Renal cortex interstitium (tissue), 15 donors: ENCODE results near the gene TRIM17. TPM values are rescaled to one million over a fixed set of nuclear protein-coding genes. Genes with fewer than 3 reads are reported as not detected.

Source experiments
- DNase-seq, 11 donors: peaks; one replicate each; pipeline ENCODE4 v3.0.0-alpha.2; 2013; ENCODE audit warnings: low read depth in 9 of 11, low spot score in 4 of 11; ENCODE audit errors: extremely low read depth in 1 of 11
- long read RNA-seq, 16 experiments: transcript quantifications; one replicate each; lab custom pipeline, GENCODE V29; 2026
- polyA plus RNA-seq, 3 donors: library from polyadenylated mRNA; unstranded; fragments of 120-200 nt; gene quantifications; one replicate each; pipeline ENCODE4 v1.2.1, GENCODE V29; 2013; ENCODE audit not compliant: insufficient read length in 3 of 3

Gene TRIM17, protein sequence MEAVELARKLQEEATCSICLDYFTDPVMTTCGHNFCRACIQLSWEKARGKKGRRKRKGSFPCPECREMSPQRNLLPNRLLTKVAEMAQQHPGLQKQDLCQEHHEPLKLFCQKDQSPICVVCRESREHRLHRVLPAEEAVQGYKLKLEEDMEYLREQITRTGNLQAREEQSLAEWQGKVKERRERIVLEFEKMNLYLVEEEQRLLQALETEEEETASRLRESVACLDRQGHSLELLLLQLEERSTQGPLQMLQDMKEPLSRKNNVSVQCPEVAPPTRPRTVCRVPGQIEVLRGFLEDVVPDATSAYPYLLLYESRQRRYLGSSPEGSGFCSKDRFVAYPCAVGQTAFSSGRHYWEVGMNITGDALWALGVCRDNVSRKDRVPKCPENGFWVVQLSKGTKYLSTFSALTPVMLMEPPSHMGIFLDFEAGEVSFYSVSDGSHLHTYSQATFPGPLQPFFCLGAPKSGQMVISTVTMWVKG
- polyA plus RNA-seq, result 10 to 100 TPM in 1 of 3 donors, 1 to 10 TPM in 2; 8.6 to 12.3 (median 9.4) TPM
- long read RNA-seq, donor 1, result 0 reads
- long read RNA-seq, donor 2, result 0 reads
- long read RNA-seq, donor 3, result 0 reads
- long read RNA-seq, donor 4, partial matches to known transcripts, result 0 of 1 reads
- long read RNA-seq, donor 4, other reads (novel, unspliced or antisense), result 0 of 1 reads
- long read RNA-seq, donor 5, result 0 reads
- long read RNA-seq, donor 6, result 0 reads
- long read RNA-seq, donor 7, result 0 reads
- long read RNA-seq, donor 8, partial matches to known transcripts, result 0 of 1 reads
- long read RNA-seq, donor 8, other reads (novel, unspliced or antisense), result 0 of 1 reads
- long read RNA-seq, donor 9, partial matches to known transcripts, result 0 of 1 reads
- long read RNA-seq, donor 9, other reads (novel, unspliced or antisense), result 0 of 1 reads
- long read RNA-seq, donor 10, result 0 reads
- long read RNA-seq, donor 11, partial matches to known transcripts, result 0 of 1 reads
- long read RNA-seq, donor 11, other reads (novel, unspliced or antisense), result 0 of 1 reads
- long read RNA-seq, donor 12, result 0 reads
- long read RNA-seq, donor 13, result 0 reads
- long read RNA-seq, donor 14, result 0 reads
- long read RNA-seq, donor 15, result 0 reads
- long read RNA-seq, donor 16, result 0 reads

DNA sequence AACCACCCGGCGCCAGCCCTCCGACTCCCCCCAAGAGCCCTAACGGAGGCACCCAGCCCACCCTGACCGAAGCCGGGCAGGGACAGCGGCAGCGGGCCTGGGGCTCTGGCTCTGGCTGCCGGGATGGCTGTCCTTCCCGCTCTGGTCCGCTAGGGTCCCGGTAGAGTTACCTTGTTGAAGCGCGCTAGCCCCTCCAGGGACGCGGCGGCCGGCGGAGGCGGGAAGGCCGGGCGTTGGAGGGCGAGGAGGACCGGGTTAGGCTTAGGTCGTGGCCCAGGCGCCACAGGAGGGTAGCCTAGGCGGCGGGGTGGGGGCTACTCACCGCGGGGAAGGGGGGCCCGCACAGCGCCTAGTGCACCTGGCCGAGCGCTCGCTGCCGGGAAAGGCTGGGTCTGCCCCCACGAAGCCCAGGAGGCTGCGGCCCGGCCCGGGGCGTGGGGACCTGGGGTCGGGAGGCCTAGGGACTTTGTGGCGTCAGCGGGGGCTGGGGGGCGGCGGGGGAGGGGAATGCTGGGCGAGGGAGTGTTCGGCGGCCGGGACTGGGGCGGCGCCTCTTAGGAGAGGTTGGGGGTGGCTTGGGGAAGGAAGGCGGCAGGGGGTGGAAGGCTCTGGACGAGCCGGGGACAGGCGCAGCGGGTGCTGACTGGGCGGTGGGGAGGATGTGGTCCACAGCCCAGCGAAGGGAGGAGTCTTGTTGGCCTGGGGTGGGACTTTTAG, at the start of gene TRIM17:
TRIM17 (minus strand) TSS at position 645 of the 717 bp plus-strand sequence. CDS start 1,789 bp downstream, outside the sequence.
- peak in 3 of 11 donors; percentile 49 to 55 (median 52) for DNase-seq

DNA sequence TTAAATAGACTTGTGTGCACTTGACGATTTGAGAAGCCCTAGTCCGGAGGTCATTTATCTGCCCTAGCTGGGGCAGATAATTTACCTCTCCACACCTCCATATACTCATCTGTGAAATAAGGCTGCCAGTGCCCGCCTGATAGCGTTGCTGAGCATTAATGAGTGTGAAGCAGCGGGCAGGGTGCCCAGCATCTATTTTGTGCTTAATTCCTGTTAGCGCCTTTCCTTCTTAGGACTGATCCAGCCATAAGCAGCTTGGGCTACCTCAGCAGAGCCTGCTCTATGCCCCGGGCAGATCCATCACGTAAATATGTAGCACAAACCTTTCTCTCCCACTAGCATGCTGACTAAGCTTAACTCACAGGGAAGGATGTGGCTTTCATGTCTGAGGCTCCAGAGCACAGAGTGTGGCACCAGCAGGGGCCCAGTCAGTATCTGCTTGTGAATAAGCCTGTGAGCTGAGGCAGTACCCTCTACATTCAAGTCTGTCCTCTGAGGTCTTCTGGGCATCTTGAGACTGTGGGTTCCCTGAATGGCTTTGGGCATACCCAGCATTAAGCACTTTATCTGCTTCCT, 49.0 kb upstream of the TRIM17 start:
- no peak for DNase-seq

DNA sequence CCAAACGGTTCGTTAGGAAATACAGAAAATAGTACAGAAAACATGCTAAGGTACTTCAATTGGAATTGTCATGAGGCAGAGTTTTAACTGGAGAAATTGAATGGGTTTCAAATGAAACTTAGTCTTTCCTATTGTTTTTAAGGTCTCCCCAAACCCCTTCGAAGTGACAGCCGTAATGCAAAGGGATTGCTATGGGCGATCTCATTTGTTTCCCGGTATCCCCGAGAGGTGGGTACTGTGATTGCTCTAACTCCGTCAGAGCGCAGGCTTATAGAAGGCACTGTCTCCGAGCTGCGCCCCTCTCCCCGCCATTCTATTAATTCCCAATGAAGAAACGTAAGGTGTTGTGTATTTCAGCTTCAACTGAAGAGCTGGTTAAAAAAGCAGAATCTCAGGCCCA, 48.5 kb upstream of the TRIM17 start:
- no peak for DNase-seq

DNA sequence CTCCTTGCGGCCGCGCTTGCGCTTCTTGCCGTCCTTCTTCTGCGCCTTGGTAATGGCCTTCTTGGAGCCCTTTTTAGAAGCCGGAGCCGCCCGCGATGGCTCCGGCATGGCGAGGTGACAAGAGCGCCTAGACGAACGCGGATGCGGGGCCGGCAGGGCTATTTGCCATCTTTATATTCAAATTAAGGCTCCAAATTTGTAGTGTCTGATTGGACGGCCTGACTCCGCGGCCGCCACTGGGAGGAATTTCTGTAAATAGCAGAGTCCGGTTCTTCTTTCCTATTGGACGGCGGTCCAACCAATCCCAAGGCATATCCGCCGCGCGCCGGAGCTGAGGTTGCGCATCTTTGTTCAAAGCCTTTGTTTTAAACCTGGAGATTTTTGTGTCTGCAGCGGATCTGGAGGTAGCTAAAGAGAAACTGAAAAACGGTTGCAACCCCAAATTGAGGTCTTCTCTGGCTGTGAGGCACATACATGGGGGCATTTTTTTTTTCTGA, 47.9 kb upstream of the TRIM17 start:
- DNase-seq, result peak in 8 of 11 donors; percentile 66 to 88 (median 84)

DNA sequence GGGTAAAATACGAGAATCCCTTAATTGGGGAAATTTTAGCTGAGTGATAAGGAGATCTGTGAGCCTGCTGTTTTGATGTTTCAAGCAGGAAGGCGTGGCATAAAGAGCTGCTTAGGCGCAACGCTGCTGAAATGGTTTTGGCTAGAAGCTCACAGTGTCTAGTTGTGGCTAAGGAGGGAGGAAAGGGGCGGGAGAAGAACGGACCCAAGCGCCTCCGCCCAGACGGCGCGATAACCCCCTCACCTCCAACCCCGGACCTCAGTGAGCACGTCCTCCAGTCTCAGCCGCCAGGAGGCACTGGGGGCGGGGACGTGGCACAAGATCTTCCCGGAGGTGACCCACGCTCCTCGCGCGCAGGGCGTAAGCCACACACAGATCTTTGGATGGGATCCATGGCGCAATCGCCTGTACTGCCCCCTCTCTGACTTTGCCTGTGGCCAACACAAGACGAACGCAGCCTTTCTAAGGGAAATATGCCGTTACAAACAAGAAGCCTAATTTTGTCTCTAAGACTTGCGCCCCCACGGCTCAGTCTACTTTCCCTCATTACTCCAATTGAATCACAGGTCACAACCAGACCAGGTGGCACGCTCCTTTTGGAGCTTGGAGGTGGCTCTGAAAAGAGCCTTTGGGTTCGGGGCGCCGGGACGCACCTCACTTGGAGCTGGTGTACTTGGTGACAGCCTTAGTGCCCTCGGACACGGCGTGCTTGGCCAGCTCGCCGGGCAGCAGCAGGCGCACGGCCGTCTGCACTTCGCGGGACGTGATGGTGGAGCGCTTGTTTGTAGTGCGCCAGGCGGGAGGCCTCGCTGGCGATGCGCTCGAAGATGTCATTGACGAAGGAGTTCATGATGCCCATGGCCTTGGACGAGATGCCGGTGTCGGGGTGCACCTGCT, 47.1 kb upstream of the TRIM17 start:
- DNase-seq, result no peak

DNA sequence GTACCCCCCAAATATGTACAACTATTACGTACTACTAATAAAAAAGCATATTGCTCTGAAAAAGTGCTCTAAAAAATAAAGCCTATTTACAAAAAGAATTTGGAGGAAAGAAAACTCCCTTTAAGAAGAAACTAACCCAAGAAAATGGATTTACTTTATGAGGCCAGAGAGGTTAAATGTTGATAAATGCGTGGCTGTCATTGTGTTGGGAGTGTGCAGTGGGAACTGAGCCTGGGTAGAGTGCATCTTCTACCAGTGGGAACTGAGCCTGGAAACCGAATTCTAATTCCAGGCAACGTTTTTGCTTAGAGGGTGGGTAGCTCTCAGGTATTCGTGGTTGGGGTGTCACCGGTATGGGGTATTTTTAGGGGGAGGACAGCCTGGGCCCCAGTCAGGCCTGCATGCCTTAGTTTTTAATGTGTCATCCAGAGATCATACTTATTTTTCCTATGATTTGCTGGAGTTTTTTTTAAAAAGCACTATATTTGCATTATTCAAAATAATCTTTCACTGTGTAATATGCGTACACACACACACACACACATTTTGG, 46.4 kb upstream of the TRIM17 start:
- DNase-seq, result no peak

DNA sequence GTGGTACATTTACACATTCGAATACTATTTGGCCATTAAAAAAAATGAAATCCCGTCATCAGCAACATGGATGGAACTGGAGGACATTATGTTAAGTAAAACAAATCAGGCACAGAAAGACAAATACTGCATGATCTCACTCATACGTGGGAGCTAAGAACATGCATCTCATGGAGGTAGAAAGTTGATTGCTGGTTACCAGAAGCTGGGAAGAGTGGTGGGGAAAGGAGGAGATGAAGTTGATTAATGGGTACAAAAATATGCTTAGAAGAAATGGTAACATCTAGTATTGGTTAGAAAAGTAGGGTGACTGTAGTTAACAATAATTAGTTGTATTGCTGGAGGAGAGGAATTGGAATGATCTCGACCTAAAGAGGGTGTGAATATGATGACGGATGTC, 45.9 kb upstream of the TRIM17 start:
- no peak for DNase-seq

DNA sequence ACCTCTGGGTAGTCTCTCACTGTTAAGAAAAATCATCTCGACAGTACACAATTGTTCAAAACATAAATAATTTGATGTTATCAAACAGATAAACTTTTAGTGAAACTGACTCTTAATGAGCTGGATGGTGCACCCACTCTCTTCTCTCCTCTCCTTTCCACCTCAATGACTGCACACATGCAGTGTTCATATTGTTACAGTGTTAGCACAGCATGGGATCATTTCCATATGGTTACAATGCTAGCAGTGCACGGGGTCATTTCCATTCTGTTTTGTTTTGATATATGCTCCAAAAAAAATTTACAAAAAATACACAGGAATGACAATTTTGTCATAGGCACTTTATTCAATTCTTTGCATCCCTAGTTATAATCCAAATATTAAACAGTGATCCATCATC, 44.2 kb upstream of the TRIM17 start:
- DNase-seq, result no peak

DNA sequence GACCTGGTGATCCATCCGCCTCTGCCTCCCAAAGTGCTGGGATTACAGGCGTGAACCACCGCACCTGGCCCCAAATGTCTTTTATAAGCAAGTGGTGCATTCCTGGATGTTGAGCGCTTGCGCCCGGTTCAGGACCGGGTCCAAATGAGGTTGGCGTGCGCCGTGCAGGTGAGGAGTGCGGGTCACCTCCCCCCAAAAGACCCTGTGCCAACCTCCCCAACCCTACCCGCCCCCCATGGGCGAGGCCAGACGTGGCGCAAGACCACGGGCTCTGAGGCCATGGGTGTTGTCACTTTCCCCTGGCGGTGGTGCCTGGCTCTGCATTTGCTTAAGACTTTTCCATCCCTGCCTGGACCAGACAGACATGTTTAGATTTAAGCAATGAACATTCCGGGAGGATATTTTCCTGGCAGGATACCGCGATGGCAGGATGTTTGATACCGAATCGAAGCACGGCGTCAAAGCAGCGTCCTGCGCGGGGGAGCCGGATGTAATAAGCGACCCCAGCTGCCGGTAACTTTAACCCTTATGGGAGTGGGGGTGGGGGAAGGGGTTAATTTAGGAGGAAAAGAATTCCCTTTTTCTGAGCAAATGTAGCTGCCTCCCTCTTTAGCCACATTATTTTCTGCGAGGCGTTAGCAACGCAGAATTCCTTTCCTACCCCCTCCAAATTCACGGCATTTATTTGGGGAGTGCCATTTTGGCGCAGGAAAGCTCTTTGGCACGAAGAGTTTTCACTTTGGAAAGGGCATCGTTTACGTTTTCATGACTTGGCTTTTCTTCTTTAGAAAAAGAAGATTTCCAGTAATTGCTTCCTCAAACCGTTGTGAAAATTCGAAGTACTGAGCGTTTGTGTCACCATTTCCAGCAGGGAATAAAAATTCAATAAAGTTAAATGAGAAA, 42.7 kb upstream of the TRIM17 start:
- DNase-seq, result peak in 7 of 11 donors; percentile 53 to 78 (median 71)

DNA sequence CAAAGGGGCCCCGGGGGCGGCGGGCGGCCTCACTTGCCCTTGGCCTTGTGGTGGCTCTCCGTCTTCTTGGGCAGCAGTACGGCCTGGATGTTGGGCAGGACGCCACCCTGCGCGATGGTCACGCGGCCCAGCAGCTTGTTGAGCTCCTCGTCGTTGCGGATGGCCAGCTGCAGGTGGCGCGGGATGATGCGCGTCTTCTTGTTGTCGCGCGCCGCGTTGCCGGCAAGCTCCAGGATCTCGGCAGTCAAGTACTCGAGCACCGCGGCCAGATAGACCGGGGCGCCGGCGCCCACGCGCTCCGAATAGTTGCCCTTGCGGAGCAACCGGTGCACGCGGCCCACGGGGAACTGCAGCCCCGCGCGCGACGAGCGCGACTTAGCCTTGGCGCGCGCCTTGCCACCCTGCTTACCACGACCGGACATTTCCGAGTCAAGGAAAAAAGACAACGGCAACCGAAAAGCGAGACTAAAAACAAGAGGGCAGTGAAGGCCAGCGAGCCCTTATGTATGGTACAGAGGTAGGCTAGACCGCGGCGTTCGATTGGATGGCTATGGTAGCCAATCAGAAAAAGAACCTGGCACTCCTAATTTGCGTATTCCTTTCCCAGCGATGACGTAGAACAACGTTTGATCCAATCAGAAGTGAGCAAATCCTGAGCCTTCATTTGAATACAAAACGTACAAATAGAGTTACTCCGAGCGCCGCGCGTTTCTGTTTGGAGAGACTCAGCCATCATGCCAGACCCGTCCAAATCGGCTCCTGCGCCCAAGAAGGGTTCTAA, 40.9 kb upstream of the TRIM17 start:
- DNase-seq, result peak; percentile 93 to 99 (median 98)

DNA sequence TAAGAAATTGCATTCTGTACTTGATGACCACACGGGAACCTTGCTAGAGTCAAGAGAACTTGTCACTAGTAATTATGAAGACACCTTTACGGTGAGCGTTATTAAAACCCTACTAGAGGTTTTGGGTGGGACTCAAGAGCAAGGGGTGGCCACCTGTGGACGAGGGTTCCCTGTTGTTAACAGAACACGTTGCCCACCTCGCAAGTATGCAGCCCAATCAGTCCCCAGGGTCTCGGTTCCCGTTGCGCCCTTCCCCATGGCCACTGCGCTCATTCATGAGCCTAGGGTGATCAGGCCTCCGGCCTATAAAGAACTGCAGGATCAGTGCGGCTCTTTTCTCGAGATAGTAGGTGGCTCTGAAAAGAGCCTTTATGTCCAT, 40.3 kb upstream of the TRIM17 start:
- DNase-seq, result no peak

DNA sequence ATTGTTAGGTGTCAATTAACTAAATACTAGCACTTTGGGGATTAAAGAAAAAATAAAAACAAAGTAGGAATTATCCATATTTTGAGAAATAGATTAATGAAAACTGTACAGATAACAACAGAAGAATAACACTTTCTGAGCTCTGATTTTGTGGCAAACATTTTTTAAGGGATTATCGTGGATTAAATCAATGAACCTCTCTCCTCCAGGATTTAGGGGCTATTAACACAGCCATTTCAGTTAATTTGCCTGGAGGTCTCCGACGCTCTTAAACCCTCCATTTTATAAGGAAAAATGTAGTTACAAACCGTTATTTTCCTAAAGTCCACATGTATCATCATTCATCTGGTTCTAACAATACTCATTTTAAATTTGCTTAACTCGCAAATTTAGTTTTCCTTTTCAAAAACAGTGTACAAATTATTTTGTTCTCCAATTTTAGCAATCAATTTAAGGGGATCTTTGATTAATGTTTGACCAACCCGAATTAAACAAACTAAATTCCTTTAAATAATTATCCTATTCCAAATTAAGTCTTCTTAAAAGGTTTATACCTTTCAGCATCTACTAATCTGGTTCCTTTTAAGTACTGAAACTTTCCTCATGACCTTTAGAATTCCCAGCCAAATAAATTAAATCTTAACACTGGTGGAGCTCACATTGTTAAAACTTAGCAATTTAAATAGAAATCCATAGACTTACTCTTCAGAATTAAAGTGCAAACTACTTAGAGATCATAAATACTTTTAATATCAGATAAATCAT, 39.8 kb upstream of the TRIM17 start:
- DNase-seq, result no peak

DNA sequence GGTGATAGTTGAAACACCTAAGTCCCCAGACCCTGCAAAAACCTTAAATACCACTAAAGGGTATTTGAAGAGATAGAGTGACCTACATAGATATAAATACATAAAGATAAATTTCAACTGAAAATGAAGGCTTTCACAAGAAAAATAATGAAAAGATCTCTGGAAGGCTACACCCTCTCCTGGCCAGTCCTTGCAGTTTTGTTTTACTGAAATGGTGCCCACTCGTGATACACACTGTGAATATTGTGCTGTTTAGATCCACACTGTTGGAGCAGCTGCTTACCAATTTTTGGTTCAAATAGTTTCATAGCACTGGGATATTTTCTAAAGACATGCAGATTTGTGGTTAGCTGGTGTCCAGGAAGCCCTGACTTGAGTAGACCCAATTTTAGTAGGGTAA, 39.1 kb upstream of the TRIM17 start:
- DNase-seq, result no peak

DNA sequence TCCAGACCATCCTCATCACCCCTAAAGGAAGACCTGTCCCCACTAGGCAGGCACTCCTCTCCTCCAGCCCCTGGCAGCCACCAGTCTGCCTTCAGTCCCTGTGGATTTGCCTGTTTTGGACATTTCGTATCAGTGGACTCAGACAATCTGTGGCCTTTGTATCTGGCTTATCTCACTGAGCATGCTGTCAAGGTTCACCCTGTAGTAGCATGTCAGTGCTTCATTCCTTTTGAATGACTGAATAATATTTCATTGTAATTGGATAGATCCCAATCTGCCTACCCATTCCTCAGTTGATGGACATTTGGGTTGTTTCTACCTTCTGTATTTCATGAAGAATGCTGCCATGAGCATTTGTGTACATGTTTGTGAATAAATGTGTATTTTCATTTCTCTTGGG, 37.6 kb upstream of the TRIM17 start:
- no peak for DNase-seq

DNA sequence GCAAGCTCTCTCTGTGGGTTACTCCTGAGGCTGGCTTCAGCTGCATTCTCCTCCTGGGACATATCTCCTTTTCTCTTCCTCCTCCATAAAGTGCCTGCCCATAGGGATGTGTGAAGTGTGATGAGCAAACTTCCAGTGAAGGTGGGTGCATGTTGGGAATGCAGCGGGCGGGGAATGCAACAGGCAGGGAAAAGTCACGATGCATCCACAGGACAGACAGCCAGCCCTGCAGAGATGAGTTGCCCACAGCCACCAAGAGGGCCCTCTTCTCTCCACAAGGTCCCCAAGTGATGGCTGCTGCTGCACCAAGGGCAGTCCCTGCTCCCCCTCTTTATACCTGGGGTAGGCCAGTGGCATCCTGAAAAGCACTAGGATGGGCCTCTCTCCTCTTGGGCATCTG, 37.0 kb upstream of the TRIM17 start:
- no peak for DNase-seq
